ENCODE measurements around the gene KPNA6. TPM values are rescaled to one million over a fixed set of nuclear protein-coding genes. Genes with fewer than 3 reads are reported as not detected.

The KPNA6 gene
- total and polyA plus RNA-seq, 2 of the 13 experiments (the other 11 are each of a cell fraction or from before 2014, with no cell fraction given), result 22.0 to 47.5 TPM

GRCh38 chr1:32221980-32222755, 114.3 kb downstream of the KPNA6 start, which contains the start of the genes EIF3I and TMEM234 (continued):
- TF ChIP-seq ZNF512 (CRISPR knock-in tag; IDR thresholded peaks at IDR 0.05) (no peak), ARID2 (CRISPR knock-in tag; IDR thresholded peaks at IDR 0.05; ENCODE audit: borderline replicate concordance) (no peak), SRSF1 (optimal IDR thresholded peaks at IDR 0.05; ENCODE audit: low read depth, low read length) (peak; percentile 41), ZMYM2 (CRISPR knock-in tag; IDR thresholded peaks at IDR 0.05) (no peak), SRF (IDR thresholded peaks at IDR 0.05; ENCODE audit: low read depth, low read length) (0 out of 2 replicates have a peak, but pooled peaks have one; percentile 5), ASH2L (IDR thresholded peaks at IDR 0.05; ENCODE audit: insufficient read length, low read depth, low read length) (peak; percentile 90), ZFX (CRISPR knock-in tag; IDR thresholded peaks at IDR 0.05; ENCODE audit: low read depth) (peak; percentile 99), POLR2G (IDR thresholded peaks at IDR 0.05; ENCODE audit: low read depth, low read length) (peak; percentile 89), ESRRA (CRISPR knock-in tag; IDR thresholded peaks at IDR 0.05; ENCODE audit: low read depth) (no peak), SMARCC2 (IDR thresholded peaks at IDR 0.05) (no peak), ZNF597 (CRISPR knock-in tag; IDR thresholded peaks at IDR 0.05) (no peak), TMF1 (CRISPR knock-in tag; IDR thresholded peaks at IDR 0.05; ENCODE audit: low read depth) (no peak), NFRKB (IDR thresholded peaks at IDR 0.05) (no peak), ZBTB37 (CRISPR knock-in tag; IDR thresholded peaks at IDR 0.05) (no peak), ZSCAN21 (CRISPR knock-in tag; IDR thresholded peaks at IDR 0.05; ENCODE audit: borderline replicate concordance) (no peak), ZSCAN20 (CRISPR knock-in tag; IDR thresholded peaks at IDR 0.05; ENCODE audit: borderline replicate concordance) (no peak), ZNF3 (CRISPR knock-in tag; IDR thresholded peaks at IDR 0.05) (no peak), ZXDC (CRISPR knock-in tag; IDR thresholded peaks at IDR 0.05) (no peak), ZNF317 (CRISPR knock-in tag; IDR thresholded peaks at IDR 0.05) (peak; percentile 71; the same call in 1 of the 2 replicates), ZNF775 (CRISPR knock-in tag; IDR thresholded peaks at IDR 0.05; ENCODE audit: borderline replicate concordance) (no peak)
